ENCODE data around the gene LOXL4.

DNA sequence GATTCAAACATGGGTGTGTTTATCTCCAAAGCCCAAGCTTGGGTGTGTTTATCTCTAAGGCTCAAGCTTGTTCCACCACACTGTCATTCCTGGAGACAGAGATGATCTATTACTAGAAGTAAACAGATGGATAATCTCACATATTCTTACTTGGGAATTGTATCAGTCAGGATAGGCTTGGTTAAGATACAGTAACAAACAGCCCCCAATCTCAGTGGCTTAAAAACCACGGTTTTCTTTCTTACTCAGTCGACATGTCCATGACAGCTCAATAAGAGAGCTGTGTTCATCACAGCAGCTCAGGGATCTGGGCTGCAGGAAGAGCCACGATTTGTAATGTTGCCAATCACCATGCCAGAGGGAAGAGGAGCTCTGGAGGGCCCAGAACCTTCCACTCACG is 38.5 kb upstream of the LOXL4 start:
- TF ChIP-seq, protein P1, sequence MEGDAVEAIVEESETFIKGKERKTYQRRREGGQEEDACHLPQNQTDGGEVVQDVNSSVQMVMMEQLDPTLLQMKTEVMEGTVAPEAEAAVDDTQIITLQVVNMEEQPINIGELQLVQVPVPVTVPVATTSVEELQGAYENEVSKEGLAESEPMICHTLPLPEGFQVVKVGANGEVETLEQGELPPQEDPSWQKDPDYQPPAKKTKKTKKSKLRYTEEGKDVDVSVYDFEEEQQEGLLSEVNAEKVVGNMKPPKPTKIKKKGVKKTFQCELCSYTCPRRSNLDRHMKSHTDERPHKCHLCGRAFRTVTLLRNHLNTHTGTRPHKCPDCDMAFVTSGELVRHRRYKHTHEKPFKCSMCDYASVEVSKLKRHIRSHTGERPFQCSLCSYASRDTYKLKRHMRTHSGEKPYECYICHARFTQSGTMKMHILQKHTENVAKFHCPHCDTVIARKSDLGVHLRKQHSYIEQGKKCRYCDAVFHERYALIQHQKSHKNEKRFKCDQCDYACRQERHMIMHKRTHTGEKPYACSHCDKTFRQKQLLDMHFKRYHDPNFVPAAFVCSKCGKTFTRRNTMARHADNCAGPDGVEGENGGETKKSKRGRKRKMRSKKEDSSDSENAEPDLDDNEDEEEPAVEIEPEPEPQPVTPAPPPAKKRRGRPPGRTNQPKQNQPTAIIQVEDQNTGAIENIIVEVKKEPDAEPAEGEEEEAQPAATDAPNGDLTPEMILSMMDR (IDR thresholded peaks at IDR 0.05), result no peak
- TF ChIP-seq POLR2A (IDR thresholded peaks at IDR 0.05) (no peak), EP300 (IDR thresholded peaks at IDR 0.05) (no peak)
